ENCODE results near the gene ACAP3.
"Not testable (repeated sequence)": the region's sequence is repeated elsewhere in the genome, so short reads cannot be mapped to it uniquely, and the experiment has no call there.

ACAP3 gene

GRCh38 chr1:1329304-1330210 is 21.8 kb upstream of the ACAP3 start:
- DNase-seq, result no peak

- no peak for DNase-seq
Measured at GRCh38 chr1:1328254-1328653, 20.5 kb upstream of the ACAP3 start.

- DNase-seq, result no peak
Measured at GRCh38 chr1:1327291-1327690, 19.6 kb upstream of the ACAP3 start.

- DNase-seq, result no peak
Measured at GRCh38 chr1:1326075-1326605, 18.4 kb upstream of the ACAP3 start.

- DNase-seq, result no peak
Measured at GRCh38 chr1:1325288-1326074, 17.8 kb upstream of the ACAP3 start.

GRCh38 chr1:1324524-1325287 is 17.0 kb upstream of the ACAP3 start, which contains the start of the genes CPTP and INTS11:
Gene CPTP (plus strand): TSS chr1:1324802. CDS start chr1:1326911, 2,109 bp downstream.
Gene INTS11 (minus strand): TSS chr1:1324660. CDS start chr1:1324608, 52 bp downstream.
- DNase-seq, result peak; percentile 89

GRCh38 chr1:1324084-1324523 is 16.4 kb upstream of the ACAP3 start:
- DNase-seq, result no peak

GRCh38 chr1:1322952-1323351 is 15.2 kb upstream of the ACAP3 start:
- DNase-seq, result no peak

GRCh38 chr1:1322418-1322817 is 14.7 kb upstream of the ACAP3 start:
- no peak for DNase-seq

GRCh38 chr1:1321477-1321876 is 13.7 kb upstream of the ACAP3 start:
- no peak for DNase-seq

- no peak for DNase-seq
Measured at GRCh38 chr1:1320666-1321448, 13.1 kb upstream of the ACAP3 start.

- DNase-seq, result no peak
Measured at GRCh38 chr1:1319646-1319941, 11.9 kb upstream of the ACAP3 start.

- no peak for DNase-seq
Measured at GRCh38 chr1:1318777-1319645, 11.3 kb upstream of the ACAP3 start.

- DNase-seq, result no peak
Measured at GRCh38 chr1:1318131-1318652, 10.5 kb upstream of the ACAP3 start.

GRCh38 chr1:1317420-1317819 is 9.7 kb upstream of the ACAP3 start:
- DNase-seq, result no peak

- DNase-seq, result not testable (repeated sequence)
Measured at GRCh38 chr1:1316199-1316598, 8.5 kb upstream of the ACAP3 start.

GRCh38 chr1:1315435-1315954 is 7.8 kb upstream of the ACAP3 start:
- no peak for DNase-seq

- no peak for DNase-seq
Measured at GRCh38 chr1:1314678-1315335, 7.1 kb upstream of the ACAP3 start.

GRCh38 chr1:1314237-1314586 is 6.5 kb upstream of the ACAP3 start:
- no peak for DNase-seq

Data from GDM1 (cell line).